Activated naive CD8-positive, alpha-beta T cell treated with anti-CD3 and anti-CD28 coated beads, Interleukin-2, amount 10 ng/mL, durations not matched to agents 7 days and 5 days (primary cell): ENCODE results near the gene MYO3B. TPM values are rescaled to one million over a fixed set of nuclear protein-coding genes. Genes with fewer than 3 reads are reported as not detected.
A peak's percentile ranks its signal among the peaks of the same experiment; 100 is the strongest.
"Not testable (repeated sequence)": the region's sequence is repeated elsewhere in the genome, so short reads cannot be mapped to it uniquely, and the experiment has no call there.

Source experiments
- ATAC-seq: fragments of 150-1000 bp; cut with Tn5 transposase; one replicate; pipeline ENCODE4 v1.10.0; 2021; ENCODE audit warnings: low read depth, moderate library complexity
- POLR2A ChIA-PET: fragments of 350-600 bp; sonication (Branson Sonifier 250); formaldehyde crosslinking; loops from one replicate; lab custom pipeline; 2021; ENCODE audit warnings: antibody characterized with exemption; lab: Charles Lee
- DNase-seq: peaks from one replicate; pipeline ENCODE4 v3.0.0; 2021
- H3K27ac Mint-ChIP-seq: one replicate; pipeline ENCODE4 v1.8.0; 2022; ENCODE audit warnings: mild to moderate bottlenecking, mixed read lengths
- H3K27me3 Mint-ChIP-seq: one replicate; pipeline ENCODE4 v1.8.0; 2022; ENCODE audit warnings: mild to moderate bottlenecking, moderate library complexity, mixed read lengths
- H3K36me3 Mint-ChIP-seq: one replicate; pipeline ENCODE4 v1.8.0; 2021; ENCODE audit warnings: mild to moderate bottlenecking, mixed read lengths
- H3K4me1 Mint-ChIP-seq: one replicate; pipeline ENCODE4 v1.8.0; 2021; ENCODE audit warnings: mixed read lengths
- H3K4me3 Mint-ChIP-seq: one replicate; pipeline ENCODE4 v1.8.0; 2022; ENCODE audit warnings: mild to moderate bottlenecking, moderate library complexity, mixed read lengths
- H3K9me3 Mint-ChIP-seq: one replicate; pipeline ENCODE4 v1.8.0; 2021; ENCODE audit warnings: mixed read lengths
- total RNA-seq, 2 experiments: library from RNA; stranded (reverse); gene quantifications; one replicate each; pipeline ENCODE4 v1.2.3, GENCODE V29; 2021

The MYO3B gene
- total RNA-seq, 2 experiments from 2014 or later, result 0.09 to 0.11 TPM

- no peaks in the 10 kb centered on the region for H3K9me3 Mint-ChIP-seq
- H3K27me3 Mint-ChIP-seq, result peaks cover 49% of the 10 kb centered on the region
- peaks cover 19% of the 10 kb centered on the region for H3K4me1 Mint-ChIP-seq
- ATAC-seq, result no peak
- no peaks in the 10 kb centered on the region for H3K36me3 Mint-ChIP-seq
- DNase-seq, result no peak
- POLR2A ChIA-PET, result no interaction called here
- no peak overlapping the region for H3K27ac Mint-ChIP-seq
- H3K4me3 Mint-ChIP-seq, result no peak overlapping the region
Observed at GRCh38 chr2:170432823-170433222, 254.9 kb downstream of the MYO3B start.

- H3K27ac Mint-ChIP-seq, result no peak overlapping the region
- peaks cover 23% of the 10 kb centered on the region for H3K4me1 Mint-ChIP-seq
- H3K27me3 Mint-ChIP-seq, result peaks cover 52% of the 10 kb centered on the region
- H3K36me3 Mint-ChIP-seq, result no peaks in the 10 kb centered on the region
- DNase-seq, result no peak
- H3K4me3 Mint-ChIP-seq, result no peak overlapping the region
- H3K9me3 Mint-ChIP-seq, result no peaks in the 10 kb centered on the region
- POLR2A ChIA-PET, result no interaction called here
- no peak for ATAC-seq
Observed at GRCh38 chr2:170433448-170433847, 255.5 kb downstream of the MYO3B start.

- ATAC-seq, H3K27ac Mint-ChIP-seq, H3K4me3 Mint-ChIP-seq, POLR2A ChIA-PET, H3K9me3 Mint-ChIP-seq, DNase-seq, H3K36me3 Mint-ChIP-seq: not testable (repeated sequence)
- Mint-ChIP-seq H3K4me1 (peaks cover 23% of the 10 kb centered on the region), H3K27me3 (peaks cover 50% of the 10 kb centered on the region)
Observed at GRCh38 chr2:170434396-170434795, 256.4 kb downstream of the MYO3B start.

GRCh38 chr2:170434900-170435621, 257.1 kb downstream of the MYO3B start:
- POLR2A ChIA-PET, result interaction anchor here (0.5 kb wide), 1 partner anchor 27 kb away, joined by 5 read pairs; no protein-coding TSS in a partner anchor
- Mint-ChIP-seq H3K36me3 (no peaks in the 10 kb centered on the region), H3K4me3 (peak overlapping the region; percentile 52), H3K27ac (no peak overlapping the region), H3K4me1 (peaks cover 23% of the 10 kb centered on the region), H3K9me3 (no peaks in the 10 kb centered on the region), H3K27me3 (peaks cover 50% of the 10 kb centered on the region)
- no peak for DNase-seq
- ATAC-seq, result peak; percentile 77

GRCh38 chr2:170436077-170436943, 258.4 kb downstream of the MYO3B start:
- POLR2A ChIA-PET, result no interaction called here

GRCh38 chr2:170446078-170446477, 268.1 kb downstream of the MYO3B start:
- Mint-ChIP-seq H3K4me1 (no peaks in the 10 kb centered on the region), H3K9me3 (no peaks in the 10 kb centered on the region), H3K4me3 (no peak overlapping the region), H3K36me3 (no peaks in the 10 kb centered on the region), H3K27me3 (peaks cover 13% of the 10 kb centered on the region), H3K27ac (no peak overlapping the region)
- ATAC-seq (no peak), DNase-seq (no peak)
- POLR2A ChIA-PET, result no interaction called here

More at GRCh38 chr2:170436077-170436943, 258.4 kb downstream of the MYO3B start:
- peaks cover 54% of the 10 kb centered on the region for H3K27me3 Mint-ChIP-seq
- ATAC-seq (no peak), DNase-seq (no peak)
- H3K9me3 Mint-ChIP-seq, result no peaks in the 10 kb centered on the region
- H3K36me3 Mint-ChIP-seq, result no peaks in the 10 kb centered on the region
- H3K4me1 Mint-ChIP-seq, result peaks cover 23% of the 10 kb centered on the region
- H3K27ac Mint-ChIP-seq, result no peak overlapping the region
- H3K4me3 Mint-ChIP-seq, result no peak overlapping the region

- POLR2A ChIA-PET, result no interaction called here
- H3K27me3 Mint-ChIP-seq, result peaks cover 11% of the 10 kb centered on the region
Observed at GRCh38 chr2:170449034-170449433, 271.1 kb downstream of the MYO3B start.

GRCh38 chr2:170454471-170455372, 276.8 kb downstream of the MYO3B start:
- Mint-ChIP-seq H3K4me3 (no peak overlapping the region), H3K27me3 (peaks cover 3% of the 10 kb centered on the region), H3K9me3 (peaks cover 1% of the 10 kb centered on the region), H3K4me1 (no peaks in the 10 kb centered on the region), H3K36me3 (no peaks in the 10 kb centered on the region), H3K27ac (no peak overlapping the region)
- ATAC-seq (no peak), DNase-seq (no peak)
- POLR2A ChIA-PET, result no interaction called here

More at GRCh38 chr2:170449034-170449433, 271.1 kb downstream of the MYO3B start:
- ATAC-seq (no peak), DNase-seq (no peak)
- Mint-ChIP-seq H3K27ac (no peak overlapping the region), H3K9me3 (peaks cover 1% of the 10 kb centered on the region), H3K4me1 (no peaks in the 10 kb centered on the region), H3K36me3 (no peaks in the 10 kb centered on the region), H3K4me3 (no peak overlapping the region)

GRCh38 chr2:170455617-170456426, 277.9 kb downstream of the MYO3B start:
- no peak for ATAC-seq
- Mint-ChIP-seq H3K27ac (no peak overlapping the region), H3K27me3 (peaks cover 3% of the 10 kb centered on the region), H3K4me3 (no peak overlapping the region), H3K36me3 (no peaks in the 10 kb centered on the region), H3K9me3 (peaks cover 1% of the 10 kb centered on the region), H3K4me1 (no peaks in the 10 kb centered on the region)
- POLR2A ChIA-PET, result no interaction called here
- DNase-seq, result no peak

- H3K4me3 Mint-ChIP-seq, result no peak overlapping the region
- H3K36me3 Mint-ChIP-seq, result no peaks in the 10 kb centered on the region
- H3K27ac Mint-ChIP-seq, result no peak overlapping the region
- no peaks in the 10 kb centered on the region for H3K9me3 Mint-ChIP-seq
- no peak for DNase-seq
- no peak for ATAC-seq
- POLR2A ChIA-PET, result no interaction called here
- H3K27me3 Mint-ChIP-seq, result peaks cover 2% of the 10 kb centered on the region
- H3K4me1 Mint-ChIP-seq, result no peaks in the 10 kb centered on the region
Observed at GRCh38 chr2:170456914-170457313, 279.0 kb downstream of the MYO3B start.

GRCh38 chr2:170457742-170458141, 279.8 kb downstream of the MYO3B start:
- H3K4me3 Mint-ChIP-seq, result no peak overlapping the region
- H3K27ac Mint-ChIP-seq, result no peak overlapping the region
- no peaks in the 10 kb centered on the region for H3K36me3 Mint-ChIP-seq
- no peak for DNase-seq
- H3K9me3 Mint-ChIP-seq, result no peaks in the 10 kb centered on the region
- no peak for ATAC-seq
- H3K27me3 Mint-ChIP-seq, result peaks cover 2% of the 10 kb centered on the region
- POLR2A ChIA-PET, result no interaction called here
- no peaks in the 10 kb centered on the region for H3K4me1 Mint-ChIP-seq

- no peak for DNase-seq
- POLR2A ChIA-PET, result no interaction called here
- ATAC-seq, result no peak
- H3K27me3 Mint-ChIP-seq, result peaks cover 2% of the 10 kb centered on the region
- H3K4me1 Mint-ChIP-seq, result no peaks in the 10 kb centered on the region
- no peak overlapping the region for H3K27ac Mint-ChIP-seq
- H3K9me3 Mint-ChIP-seq, result no peaks in the 10 kb centered on the region
- H3K36me3 Mint-ChIP-seq, result no peaks in the 10 kb centered on the region
- H3K4me3 Mint-ChIP-seq, result no peak overlapping the region
Observed at GRCh38 chr2:170461889-170462288, 283.9 kb downstream of the MYO3B start.
